RWPE1 (cell line): ENCODE data around the gene DACH1.

Experiments used
- CTCF ChIA-PET: fragments of 350-600 bp; sonication (Branson Sonifier 250); formaldehyde crosslinking; extraction: SDS; loops from one replicate; lab custom pipeline; 2021; lab: Yijun Ruan, JAX
- POLR2A ChIA-PET: fragments of 400-600 bp; formaldehyde crosslinking; extraction: SDS; loops from one replicate; lab custom pipeline; 2020; ENCODE audit warnings: antibody characterized with exemption; ENCODE audit not compliant: low non-redundant PET; lab: Yijun Ruan, JAX
- DNase-seq: peaks from one replicate; pipeline ENCODE4 v3.0.0; 2012; ENCODE audit warnings: low spot score
- H3K27ac ChIP-seq: fragments of 450-650 bp; 2 replicates; pipeline ENCODE4 v1.5.1; 2017
- TF ChIP-seq, protein P1 (sequence below): fragments of 450-650 bp; conservative IDR thresholded peaks from 2 replicates; pipeline ENCODE4 v1.5.1; 2017; ENCODE audit warnings: low read depth, mild to moderate bottlenecking

DACH1 gene

DNA sequence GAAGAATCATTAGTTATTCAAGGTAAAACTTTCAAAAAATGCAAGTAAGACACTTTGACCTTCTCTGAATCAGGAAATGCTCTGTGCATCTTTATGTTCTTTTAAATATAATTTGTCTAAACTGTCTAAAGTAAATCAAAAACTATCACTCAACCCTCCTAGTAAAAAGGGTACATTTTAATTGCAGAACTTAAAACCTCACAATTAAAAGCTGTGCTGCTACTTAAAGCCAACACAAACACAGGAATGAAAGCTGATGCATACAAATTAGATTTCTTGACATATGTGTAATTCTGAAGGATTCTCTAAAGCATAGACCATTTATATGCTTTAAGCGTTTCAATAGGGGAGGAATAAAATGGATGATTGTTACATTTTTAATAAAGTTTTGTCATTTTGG is 58.3 kb downstream of the DACH1 start:
- POLR2A ChIA-PET, result no interaction called here
- TF ChIP-seq, protein P1, sequence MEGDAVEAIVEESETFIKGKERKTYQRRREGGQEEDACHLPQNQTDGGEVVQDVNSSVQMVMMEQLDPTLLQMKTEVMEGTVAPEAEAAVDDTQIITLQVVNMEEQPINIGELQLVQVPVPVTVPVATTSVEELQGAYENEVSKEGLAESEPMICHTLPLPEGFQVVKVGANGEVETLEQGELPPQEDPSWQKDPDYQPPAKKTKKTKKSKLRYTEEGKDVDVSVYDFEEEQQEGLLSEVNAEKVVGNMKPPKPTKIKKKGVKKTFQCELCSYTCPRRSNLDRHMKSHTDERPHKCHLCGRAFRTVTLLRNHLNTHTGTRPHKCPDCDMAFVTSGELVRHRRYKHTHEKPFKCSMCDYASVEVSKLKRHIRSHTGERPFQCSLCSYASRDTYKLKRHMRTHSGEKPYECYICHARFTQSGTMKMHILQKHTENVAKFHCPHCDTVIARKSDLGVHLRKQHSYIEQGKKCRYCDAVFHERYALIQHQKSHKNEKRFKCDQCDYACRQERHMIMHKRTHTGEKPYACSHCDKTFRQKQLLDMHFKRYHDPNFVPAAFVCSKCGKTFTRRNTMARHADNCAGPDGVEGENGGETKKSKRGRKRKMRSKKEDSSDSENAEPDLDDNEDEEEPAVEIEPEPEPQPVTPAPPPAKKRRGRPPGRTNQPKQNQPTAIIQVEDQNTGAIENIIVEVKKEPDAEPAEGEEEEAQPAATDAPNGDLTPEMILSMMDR, result no peak
- DNase-seq, result no peak
- no peak overlapping the region for H3K27ac ChIP-seq
- CTCF ChIA-PET, result no interaction called here

DNA sequence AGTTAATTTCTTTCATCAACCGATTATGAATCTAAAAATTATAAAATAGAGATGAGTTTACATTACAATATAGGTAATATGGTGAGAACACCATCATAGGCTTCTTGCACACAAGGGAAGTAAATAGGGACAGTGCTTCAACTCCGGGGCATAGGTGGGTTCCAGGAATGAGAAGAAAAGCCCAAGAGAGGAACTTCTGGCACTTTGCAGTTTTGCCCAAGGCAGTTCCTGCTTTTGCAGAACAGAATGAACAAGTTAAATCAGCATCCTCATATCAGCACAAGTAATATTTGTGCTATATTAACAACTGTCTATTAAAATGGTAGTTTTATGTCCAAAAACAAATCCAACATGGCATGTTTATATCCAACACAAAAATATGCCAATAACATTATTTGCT is 60.1 kb downstream of the DACH1 start:
- no peak overlapping the region for H3K27ac ChIP-seq
- POLR2A ChIA-PET, result no interaction called here
- TF ChIP-seq, protein P1, result no peak
- DNase-seq, result no peak
- CTCF ChIA-PET, result no interaction called here

DNA sequence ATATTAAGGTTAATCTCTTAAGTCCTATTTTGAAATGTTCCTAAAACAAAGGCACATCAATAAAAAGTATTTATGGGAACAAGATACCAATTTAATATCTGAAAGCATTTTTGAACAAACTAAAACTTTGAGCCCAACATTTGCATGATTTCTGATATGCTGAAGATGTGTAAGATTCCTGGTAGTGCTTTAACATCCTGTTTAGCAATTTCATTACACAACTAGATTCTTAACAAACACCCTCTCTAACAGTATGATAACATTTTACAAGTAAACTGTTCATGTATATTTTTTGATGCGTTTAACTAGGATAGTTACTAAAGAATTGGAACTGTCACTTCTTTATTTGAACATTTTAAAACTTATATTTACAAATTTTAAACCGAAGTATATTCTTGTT is 63.9 kb downstream of the DACH1 start:
- no peak overlapping the region for H3K27ac ChIP-seq
- no peak for DNase-seq
- TF ChIP-seq, protein P1, result no peak
- ChIA-PET POLR2A (interaction anchor here (0.6 kb wide), 1 partner anchor 11 kb away, joined by 8 read pairs; no protein-coding TSS in a partner anchor), CTCF (no interaction called here)

DNA sequence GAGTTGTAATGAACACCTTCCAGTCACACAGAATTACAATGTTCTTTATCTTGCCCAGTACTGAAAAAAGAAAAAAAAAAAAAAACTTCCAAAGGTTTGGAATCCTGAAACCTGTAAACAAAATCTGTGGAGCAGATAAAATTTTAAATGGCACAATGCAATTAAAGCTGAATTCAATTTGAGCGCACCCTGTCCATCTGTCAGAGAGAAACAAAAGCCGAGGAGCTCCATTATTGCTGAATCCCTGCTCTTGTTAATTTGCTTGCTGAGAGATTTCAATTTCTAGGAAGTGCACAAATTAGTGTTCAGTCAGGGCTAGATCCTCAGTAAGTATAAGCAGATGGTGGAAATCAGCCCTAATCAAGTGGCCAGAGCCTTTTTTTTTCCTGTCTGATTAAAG is 65.2 kb downstream of the DACH1 start:
- H3K27ac ChIP-seq, result no peak overlapping the region
- no peak for DNase-seq
- ChIA-PET POLR2A (no interaction called here), CTCF (interaction anchor here (0.6 kb wide), 1 partner anchor 791 kb away, joined by 5 read pairs; no protein-coding TSS in a partner anchor)
- TF ChIP-seq, protein P1, result no peak

DNA sequence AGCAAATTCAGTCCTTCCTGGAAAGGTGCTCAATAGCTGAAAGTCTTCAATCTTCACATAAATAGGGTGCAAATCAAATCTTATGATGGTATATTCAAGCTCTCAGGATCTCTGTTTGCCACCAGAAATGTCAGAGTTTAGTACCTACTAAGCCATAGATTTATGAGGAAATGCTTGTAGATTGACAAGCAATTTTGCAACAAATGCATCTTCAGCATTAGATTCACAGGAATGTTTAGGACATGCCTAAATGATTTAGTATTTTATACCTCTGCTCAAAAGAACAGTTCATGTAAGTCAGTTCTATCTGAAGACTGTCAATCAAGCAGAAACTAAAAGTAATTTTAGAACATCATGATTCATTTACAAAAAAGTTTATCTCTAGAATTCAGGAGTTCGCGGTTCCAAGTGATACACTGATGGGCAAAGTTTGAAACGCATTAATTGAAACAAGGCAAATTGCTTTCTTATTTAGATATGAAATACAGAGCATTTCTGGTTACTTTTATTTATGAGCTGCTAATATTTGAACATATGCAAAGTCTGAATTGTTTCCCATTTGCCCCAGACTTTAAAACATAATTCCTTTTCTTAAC is 65.7 kb downstream of the DACH1 start:
- TF ChIP-seq, protein P1, result no peak
- ChIA-PET CTCF (no interaction called here), POLR2A (no interaction called here)
- DNase-seq, result no peak
- no peak overlapping the region for H3K27ac ChIP-seq

DNA sequence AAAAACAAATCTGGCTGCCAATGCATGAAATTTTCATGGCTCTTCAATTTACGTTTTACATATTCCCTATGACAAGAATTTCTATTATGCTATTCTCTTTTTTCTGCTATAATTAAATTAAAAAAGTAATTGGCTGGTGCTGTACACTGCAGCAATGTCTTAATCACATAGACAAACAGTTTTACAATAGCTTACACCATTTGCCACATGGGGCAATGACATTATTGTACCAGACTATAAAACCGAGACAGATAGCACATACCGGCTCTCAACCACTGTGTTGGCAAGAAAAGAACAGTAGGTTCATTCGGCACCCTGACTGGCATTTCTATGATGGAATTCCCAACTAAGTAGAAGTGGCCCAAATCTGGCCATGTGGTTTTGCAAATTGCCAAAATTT is 67.7 kb downstream of the DACH1 start:
- DNase-seq, result no peak
- H3K27ac ChIP-seq, result no peak overlapping the region
- CTCF ChIA-PET, result interaction anchor here (0.8 kb wide), 1 partner anchor 746 kb away, joined by 3 read pairs; no protein-coding TSS in a partner anchor
- TF ChIP-seq, protein P1, result no peak
- POLR2A ChIA-PET, result no interaction called here
